Keratinocyte (primary cell): Measurements from ENCODE around the gene FANK1. TPM values are rescaled to one million over a fixed set of nuclear protein-coding genes. Genes with fewer than 3 reads are reported as not detected.

ENCODE experiments used
- DNase-seq: peaks from one replicate; pipeline ENCODE4 v3.0.0-alpha.2; 2011; ENCODE audit warnings: low read depth, missing footprints, low spot score
- FAIRE-seq: peaks from 2 replicates; lab custom pipeline; 2011; peaks lifted over from hg19 to GRCh38; lab: Jason Lieb, UNC
- H2AFZ ChIP-seq: 2 replicates; pipeline ENCODE4 v1.6.0; 2012; ENCODE audit warnings: low read length, control low read depth, inconsistent platforms; ENCODE audit not compliant: control insufficient read depth
- H3K27ac ChIP-seq: 2 replicates; pipeline ENCODE4 v1.5.1; 2011; ENCODE audit warnings: low read length; ENCODE audit not compliant: control insufficient read depth, insufficient read depth
- H3K27me3 ChIP-seq: 3 replicates; pipeline ENCODE4 v1.6.0; 2011; ENCODE audit warnings: low read length; ENCODE audit not compliant: control insufficient read depth, insufficient read depth; ENCODE audit errors: extremely low read depth
- H3K36me3 ChIP-seq, 2 experiments: 2 replicates in 1 of 2; 3 replicates in 1 of 2; pipeline ENCODE4 v1.5.1; 2011; ENCODE audit warnings: low read length in 2 of 2, mild to moderate bottlenecking in 1 of 2; ENCODE audit not compliant: control insufficient read depth in 2 of 2, insufficient read depth in 2 of 2; ENCODE audit errors: extremely low read depth in 1 of 2
- H3K4me1 ChIP-seq: 3 replicates; pipeline ENCODE4 v1.5.1; 2011; ENCODE audit warnings: low read length; ENCODE audit not compliant: control insufficient read depth, insufficient read depth; ENCODE audit errors: extremely low read depth
- H3K4me2 ChIP-seq: 3 replicates; pipeline ENCODE4 v1.6.0; 2011; ENCODE audit warnings: low read depth, low read length; ENCODE audit not compliant: control insufficient read depth, insufficient read depth; ENCODE audit errors: extremely low read depth
- H3K4me3 ChIP-seq, 3 experiments: fragments of 200-600 bp in 1 of 3; sonication (generic) in 1 of 3; 2 replicates in 2 of 3; 3 replicates in 1 of 3; pipeline ENCODE4 v1.5.1; 2011 to 2016; ENCODE audit warnings: low read length in 3 of 3, mild to moderate bottlenecking in 3 of 3, control low read depth in 2 of 3, inconsistent platforms in 1 of 3, low read depth in 1 of 3, mixed read lengths in 1 of 3, mixed run types in 1 of 3, moderate library complexity in 1 of 3; ENCODE audit not compliant: control insufficient read depth in 2 of 3, insufficient read depth in 2 of 3; ENCODE audit errors: extremely low read depth in 1 of 3
- H3K79me2 ChIP-seq: 2 replicates; pipeline ENCODE4 v1.6.0; 2012; ENCODE audit warnings: low read length; ENCODE audit not compliant: control insufficient read depth, insufficient read depth
- H3K9ac ChIP-seq: 3 replicates; pipeline ENCODE4 v1.6.0; 2011; ENCODE audit warnings: low read length; ENCODE audit not compliant: control insufficient read depth, insufficient read depth; ENCODE audit errors: extremely low read depth
- H3K9me1 ChIP-seq: 3 replicates; pipeline ENCODE4 v1.6.0; 2011; ENCODE audit warnings: low read length; ENCODE audit not compliant: control insufficient read depth, insufficient read depth; ENCODE audit errors: extremely low read depth
- H3K9me3 ChIP-seq: 2 replicates; pipeline ENCODE4 v1.5.1; 2012; ENCODE audit warnings: low read depth, low read length; ENCODE audit not compliant: control insufficient read depth
- H4K20me1 ChIP-seq: 3 replicates; pipeline ENCODE4 v1.6.0; 2011; ENCODE audit warnings: low read length; ENCODE audit not compliant: control insufficient read depth, insufficient read depth; ENCODE audit errors: extremely low read depth
- CTCF ChIP-seq, 3 experiments: IDR thresholded peaks in 1 of 3; conservative IDR thresholded peaks in 1 of 3; optimal IDR thresholded peaks in 1 of 3; 2 replicates in 2 of 3; 3 replicates in 1 of 3; pipeline versions ENCODE3 to v1.5.1; 2011; ENCODE audit warnings: low read length in 3 of 3, mild to moderate bottlenecking in 3 of 3, moderate library complexity in 2 of 3, control low read depth in 1 of 3, inconsistent platforms in 1 of 3; ENCODE audit not compliant: insufficient read depth in 2 of 3; ENCODE audit errors: extremely low read depth in 1 of 3
- EZH2 ChIP-seq: IDR thresholded peaks from one replicate; pipeline ENCODE4 v1.6.1; 2012; ENCODE audit warnings: inconsistent platforms, mild to moderate bottlenecking, low read length, moderate library complexity
- dilution Hi-C: fragments of 300-500 bp; cut with MboI; formaldehyde crosslinking; loops from one replicate; pipeline ENCODE4 v1.7.0; 2020; ENCODE audit warnings: low sequenced_read_pairs; ENCODE audit not compliant: extremely low pct_ligation_motif_present
- polyA plus RNA-seq, 5 experiments: library from polyadenylated mRNA; depleted of rRNA in 3 of 5; stranded (reverse) in 3 of 5; stranded (forward) in 1 of 5; unstranded in 1 of 5; fragments of >200 nt; gene quantifications; 1 replicate in 1 of 5; 2 replicates in 3 of 5; 3 replicates in 1 of 5; pipeline versions ENCODE4 v1.2.1 to v1.2.3, GENCODE V29; 2011 to 2012; ENCODE audit warnings: missing spikeins in 2 of 5, low read depth in 1 of 5, low replicate concordance in 1 of 5

Gene FANK1
- polyA plus RNA-seq, 1 donor (not counting 4 experiments of a cell fraction or from before 2014, with no cell fraction given), result 13.4 TPM

- no peak overlapping the region for H3K27ac ChIP-seq
- H3K9me1 ChIP-seq, result no peaks in the 10 kb centered on the region
- H3K27me3 ChIP-seq, result no peaks in the 10 kb centered on the region
- H3K4me3 ChIP-seq, result no peak overlapping the region
- no peak overlapping the region for H3K4me2 ChIP-seq
- DNase-seq, result no peak
- H3K79me2 ChIP-seq, result no peaks in the 10 kb centered on the region
- FAIRE-seq, result no peak
- peaks cover 4% of the 10 kb centered on the region for H3K4me1 ChIP-seq
- no peaks in the 10 kb centered on the region for H4K20me1 ChIP-seq
- H2AFZ ChIP-seq, result no peak overlapping the region
- dilution Hi-C loops, result no loop called here
- H3K9me3 ChIP-seq, result no peaks in the 10 kb centered on the region
- no peak overlapping the region for H3K9ac ChIP-seq
- H3K36me3 ChIP-seq, result no peaks in the 10 kb centered on the region
- TF ChIP-seq CTCF (optimal IDR thresholded peaks at IDR 0.05 in 1 of 3, IDR thresholded peaks at IDR 0.05 in 1 of 3, conservative IDR thresholded peaks at IDR 0.05 in 1 of 3; ENCODE audit: extremely low read depth in 1 of 3, insufficient read depth in 2 of 3, low read length in 3 of 3) (no peak), EZH2 (no peak)
Observed at GRCh38 chr10:126016882-126017281, 120.5 kb downstream of the FANK1 start.

- Histone ChIP-seq H4K20me1 (no peaks in the 10 kb centered on the region), H3K79me2 (no peaks in the 10 kb centered on the region), H3K4me2 (no peak overlapping the region), H3K27ac (no peak overlapping the region), H3K9me1 (no peaks in the 10 kb centered on the region), H3K9me3 (no peaks in the 10 kb centered on the region), H3K27me3 (no peaks in the 10 kb centered on the region), H3K4me3 (no peak overlapping the region), H3K4me1 (peaks cover 4% of the 10 kb centered on the region), H3K36me3 (no peaks in the 10 kb centered on the region), H2AFZ (no peak overlapping the region), H3K9ac (no peak overlapping the region)
- TF ChIP-seq CTCF (optimal IDR thresholded peaks at IDR 0.05 in 1 of 3, IDR thresholded peaks at IDR 0.05 in 1 of 3, conservative IDR thresholded peaks at IDR 0.05 in 1 of 3; ENCODE audit: extremely low read depth in 1 of 3, insufficient read depth in 2 of 3, low read length in 3 of 3), result no peak
- no peak for TF ChIP-seq EZH2
- DNase-seq (no peak), FAIRE-seq (no peak)
- dilution Hi-C loops, result no loop called here
Observed at GRCh38 chr10:126017961-126018560, 121.7 kb downstream of the FANK1 start.
